Fibroblast of peridontal ligament (primary cell): ENCODE results near the gene ATF7IP2.
"Not testable (repeated sequence)": the region's sequence is repeated elsewhere in the genome, so short reads cannot be mapped to it uniquely, and the experiment has no call there.

Source experiments
- DNase-seq: peaks from one replicate; pipeline ENCODE4 v3.0.0-alpha.2; 2010; ENCODE audit errors: extremely low read depth

The ATF7IP2 gene, protein sequence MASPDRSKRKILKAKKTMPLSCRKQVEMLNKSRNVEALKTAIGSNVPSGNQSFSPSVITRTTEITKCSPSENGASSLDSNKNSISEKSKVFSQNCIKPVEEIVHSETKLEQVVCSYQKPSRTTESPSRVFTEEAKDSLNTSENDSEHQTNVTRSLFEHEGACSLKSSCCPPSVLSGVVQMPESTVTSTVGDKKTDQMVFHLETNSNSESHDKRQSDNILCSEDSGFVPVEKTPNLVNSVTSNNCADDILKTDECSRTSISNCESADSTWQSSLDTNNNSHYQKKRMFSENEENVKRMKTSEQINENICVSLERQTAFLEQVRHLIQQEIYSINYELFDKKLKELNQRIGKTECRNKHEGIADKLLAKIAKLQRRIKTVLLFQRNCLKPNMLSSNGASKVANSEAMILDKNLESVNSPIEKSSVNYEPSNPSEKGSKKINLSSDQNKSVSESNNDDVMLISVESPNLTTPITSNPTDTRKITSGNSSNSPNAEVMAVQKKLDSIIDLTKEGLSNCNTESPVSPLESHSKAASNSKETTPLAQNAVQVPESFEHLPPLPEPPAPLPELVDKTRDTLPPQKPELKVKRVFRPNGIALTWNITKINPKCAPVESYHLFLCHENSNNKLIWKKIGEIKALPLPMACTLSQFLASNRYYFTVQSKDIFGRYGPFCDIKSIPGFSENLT

DNA sequence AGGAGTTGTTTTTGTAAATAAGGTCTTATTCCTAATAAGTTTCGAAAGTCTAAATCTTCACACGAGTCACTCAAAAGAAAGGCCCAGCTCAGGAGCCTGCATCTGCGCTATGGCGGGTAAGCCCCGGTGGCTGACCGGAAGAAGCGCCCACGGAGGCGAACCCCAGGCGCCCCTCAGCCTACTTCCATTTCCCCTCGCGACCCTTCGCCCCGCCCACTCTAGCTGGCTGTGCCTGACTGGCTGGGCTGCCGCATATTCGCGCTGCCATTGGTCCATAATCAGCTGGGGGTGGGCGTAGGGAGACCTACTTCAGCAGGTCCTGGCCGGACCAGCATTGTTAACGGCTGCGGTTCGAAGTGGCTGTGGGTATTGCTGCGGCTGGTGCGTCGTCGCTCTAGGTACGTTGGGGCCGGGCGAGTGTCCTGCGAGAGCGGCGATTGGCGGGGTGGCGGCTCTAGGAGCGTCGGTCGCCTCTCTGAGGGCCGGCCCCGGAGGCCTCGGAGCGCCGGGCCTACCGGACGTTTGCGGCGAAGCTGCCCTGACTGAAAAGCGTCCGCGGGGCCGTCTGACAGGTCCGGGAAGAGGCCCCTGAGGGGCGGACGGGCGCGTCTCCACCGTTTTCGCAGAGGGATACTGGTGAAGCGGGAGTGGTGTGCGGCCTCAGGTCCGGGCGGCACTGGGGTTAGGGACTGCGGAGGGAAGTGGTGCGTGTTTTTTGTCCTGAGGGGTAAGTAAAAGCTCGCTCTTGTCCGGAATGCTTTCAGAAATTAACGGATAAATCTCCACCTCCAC is at the start of gene ATF7IP2:
Gene ATF7IP2 (plus strand): TSS at position 337 of the 792 bp plus-strand sequence. CDS start 44,560 bp downstream, outside the sequence.
- peak; percentile 83 for DNase-seq

GRCh38 chr16:10338426-10338825 is 47.4 kb upstream of the ATF7IP2 start:
- no peak for DNase-seq

DNA sequence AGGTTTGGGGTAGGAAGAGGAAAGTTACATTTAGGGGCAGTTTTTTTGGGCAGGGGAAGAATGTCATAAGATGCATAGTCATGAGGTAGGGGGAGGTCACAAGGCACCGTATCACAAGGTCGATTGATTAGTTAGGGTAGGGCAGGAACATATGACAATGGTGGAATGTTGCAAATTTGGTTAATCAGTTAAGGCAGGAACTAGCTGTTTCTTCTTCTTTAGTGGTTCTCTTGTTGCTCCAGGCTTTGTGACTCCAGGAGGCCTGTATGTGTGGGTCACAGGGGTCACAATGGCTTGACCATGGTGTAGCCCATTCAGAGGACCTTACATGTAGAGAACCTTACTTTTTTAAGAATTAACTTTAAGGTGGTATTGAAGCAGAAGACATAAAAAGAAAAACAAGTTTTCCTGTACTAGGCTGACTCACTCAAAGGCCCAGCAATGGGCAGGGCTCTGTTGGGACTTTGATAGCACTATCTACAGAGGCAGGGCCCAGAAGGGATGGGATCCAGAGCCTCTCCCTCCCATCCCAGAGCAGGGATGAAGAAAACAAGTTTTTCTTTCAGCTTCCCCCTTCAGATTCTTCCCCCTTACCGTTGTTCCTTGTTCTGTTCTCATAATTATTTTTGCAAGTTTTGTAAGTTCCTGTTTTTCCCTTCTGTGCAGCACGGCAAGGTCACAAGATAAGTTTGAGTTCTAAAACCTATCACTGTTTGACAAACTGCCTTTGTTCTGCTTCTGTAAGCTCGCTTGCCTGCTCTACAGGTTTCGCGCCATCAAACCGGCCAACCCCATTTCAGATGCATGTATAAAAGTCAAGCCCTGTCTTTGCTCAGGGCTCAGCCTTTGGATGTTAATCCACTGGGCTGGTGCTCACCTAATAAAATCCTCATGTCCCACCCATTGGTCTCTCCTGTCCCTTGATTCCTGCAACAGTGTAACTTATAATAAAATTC is 45.8 kb upstream of the ATF7IP2 start:
- no peak for DNase-seq

GRCh38 chr16:10343124-10343760 is 42.6 kb upstream of the ATF7IP2 start:
- no peak for DNase-seq

DNA sequence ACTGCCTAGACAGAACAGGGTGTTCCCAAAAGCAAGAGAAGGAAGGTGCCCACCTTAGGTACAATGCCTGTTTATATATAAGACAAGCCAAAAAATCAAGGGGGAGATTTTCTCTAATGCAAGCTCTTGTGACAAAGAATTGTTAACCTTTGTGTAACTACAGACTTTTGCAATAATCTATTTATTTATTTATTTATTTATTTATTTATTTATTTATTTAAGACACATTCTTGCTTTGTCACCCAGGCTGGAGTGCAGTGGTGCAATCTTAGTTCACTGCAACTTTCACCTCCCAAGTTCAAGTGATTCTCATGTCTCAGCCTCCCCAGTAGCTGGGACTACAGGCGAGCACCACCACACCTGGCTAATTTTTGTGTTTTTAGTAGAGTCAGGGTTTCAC is 41.2 kb upstream of the ATF7IP2 start:
- DNase-seq: not testable (repeated sequence)

GRCh38 chr16:10345629-10346028 is 40.2 kb upstream of the ATF7IP2 start:
- no peak for DNase-seq

- DNase-seq: no peak
Measured at GRCh38 chr16:10349851-10350250, 36.0 kb upstream of the ATF7IP2 start.

DNA sequence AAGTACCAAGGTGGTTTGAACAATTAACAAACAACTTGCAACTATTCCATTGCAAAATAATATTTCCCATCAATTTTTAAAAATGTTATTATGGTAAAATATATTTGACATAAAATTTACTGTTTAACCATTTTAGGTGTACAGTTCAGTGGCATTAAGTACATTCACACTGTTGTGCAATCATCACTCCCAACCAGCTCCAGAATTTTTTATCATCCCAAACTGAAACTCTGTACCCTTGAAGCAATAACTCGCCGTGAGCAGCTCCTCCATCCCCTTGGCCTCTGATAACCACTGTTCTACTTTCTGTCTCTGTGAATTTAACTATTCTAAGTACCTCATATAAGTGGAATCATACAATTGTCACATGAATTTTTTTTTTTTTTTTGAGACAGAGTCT is 33.6 kb upstream of the ATF7IP2 start:
- DNase-seq: no peak

DNA sequence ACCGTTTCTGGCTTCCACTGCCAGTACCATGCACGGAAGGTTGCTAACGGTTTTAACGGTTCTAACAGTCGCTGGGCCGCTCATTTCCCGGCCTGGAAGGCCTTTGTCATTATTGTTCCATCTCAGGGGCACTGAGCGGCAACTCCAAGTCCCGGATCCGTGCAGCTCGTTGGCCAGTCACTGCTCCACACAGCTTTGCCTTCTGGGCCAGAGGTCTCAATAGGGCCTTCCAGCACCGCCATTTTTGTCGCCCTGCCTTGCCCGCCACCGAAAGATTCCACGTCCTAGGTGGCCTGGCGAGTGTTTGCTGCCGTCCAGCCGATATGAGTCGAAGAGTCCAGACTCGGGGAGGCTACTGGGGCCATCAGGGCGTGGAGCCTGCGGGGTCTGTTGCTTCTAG is 30.3 kb upstream of the ATF7IP2 start:
- DNase-seq: no peak

DNA sequence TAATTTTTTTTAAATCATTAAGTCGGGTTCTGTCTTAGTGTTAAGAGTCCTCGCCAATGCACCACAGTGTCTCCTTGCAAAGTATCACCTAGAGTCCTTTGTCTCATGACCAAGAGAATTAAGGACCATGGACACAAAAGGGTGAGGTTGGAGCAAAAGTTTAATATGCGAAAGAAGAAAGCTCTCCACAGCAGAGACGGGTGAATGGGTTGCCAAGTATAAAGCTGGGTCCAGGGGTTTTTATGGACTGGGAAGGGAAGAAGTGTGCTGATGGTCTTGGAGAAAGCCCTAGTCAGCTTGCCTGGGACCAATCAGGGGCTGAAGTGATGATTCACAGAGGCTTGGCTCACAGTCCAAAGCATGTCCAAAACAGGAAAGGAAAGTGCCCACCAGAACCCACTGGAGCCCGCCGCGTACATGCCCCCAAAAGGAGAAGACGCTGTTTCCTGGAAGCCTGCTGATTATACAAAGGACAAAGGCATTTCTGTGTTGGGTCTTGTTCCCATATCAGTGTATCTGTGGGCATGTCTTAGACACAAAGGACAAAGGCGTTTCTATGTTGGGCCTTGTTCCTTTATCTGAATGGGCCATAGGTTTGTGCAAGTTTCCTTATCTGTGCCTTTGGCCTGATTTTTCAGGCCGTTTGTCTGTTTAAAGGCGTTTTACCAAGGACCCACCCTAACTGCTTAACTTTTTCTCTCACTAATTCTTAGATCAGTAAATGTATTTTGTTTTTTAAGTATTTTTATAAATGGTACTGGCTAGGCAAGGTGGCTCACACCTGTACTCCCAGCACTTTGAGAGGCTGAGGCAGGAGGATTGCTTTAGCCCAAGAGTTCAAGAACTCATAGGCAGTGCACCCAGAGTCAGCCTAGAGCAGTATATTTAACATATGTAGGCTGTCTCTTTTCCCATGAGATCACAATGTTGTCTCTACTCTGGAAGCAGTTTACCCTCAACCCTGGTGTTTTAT is 28.7 kb upstream of the ATF7IP2 start:
- no peak for DNase-seq

DNA sequence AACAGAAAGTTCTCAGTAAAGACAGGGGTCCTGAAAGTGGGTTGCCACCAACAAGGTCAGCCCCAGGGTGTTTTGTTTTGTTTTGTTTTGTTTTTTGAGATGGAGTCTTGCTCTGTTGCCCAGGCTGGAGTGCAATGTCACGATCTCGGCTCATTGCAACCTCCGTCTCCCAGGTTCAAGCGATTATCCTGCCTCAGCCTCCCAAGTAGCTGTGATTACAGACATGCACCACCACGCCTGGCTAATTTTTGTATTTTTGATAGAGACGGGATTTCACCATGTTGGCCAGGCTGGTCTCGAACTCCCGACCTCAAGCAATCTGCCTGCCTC is 24.1 kb upstream of the ATF7IP2 start:
- not testable (repeated sequence) for DNase-seq

DNA sequence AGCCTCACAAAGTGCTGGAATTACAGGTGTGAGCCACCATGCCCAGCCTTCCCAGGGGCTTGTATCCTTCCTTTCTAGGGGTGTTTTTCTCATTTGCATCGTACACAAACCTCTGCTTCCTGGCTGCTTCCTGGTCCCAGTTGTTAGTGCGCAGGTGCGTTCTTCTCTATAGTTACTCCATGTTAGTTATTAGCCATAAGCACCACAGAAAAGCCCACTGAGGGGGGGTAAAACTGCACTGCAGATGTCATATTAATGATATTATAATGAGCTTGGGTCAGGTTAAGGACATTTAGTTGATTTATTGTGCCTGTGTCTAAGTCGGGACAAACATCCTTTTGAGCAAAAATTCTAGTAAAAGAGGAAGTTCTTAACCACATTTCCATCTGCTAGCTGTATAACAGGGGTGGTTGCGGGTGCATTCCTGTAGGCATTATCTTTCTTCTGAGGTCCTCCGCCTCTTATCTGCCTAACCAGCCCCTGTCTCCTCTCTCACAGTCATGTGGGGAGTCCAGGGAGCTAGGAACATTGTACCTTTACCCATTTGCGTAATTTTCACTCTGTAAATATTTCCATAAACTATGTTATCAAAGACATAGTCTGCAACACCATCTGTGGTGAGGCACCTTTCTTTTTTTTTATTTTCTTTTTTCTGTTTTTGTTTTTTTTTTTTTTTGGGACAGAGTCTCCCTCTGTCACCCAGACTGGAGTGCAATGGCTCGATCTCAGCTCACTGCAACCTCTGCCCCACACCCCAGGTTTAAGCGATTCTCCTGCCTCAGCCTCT is 23.6 kb upstream of the ATF7IP2 start:
- no peak for DNase-seq

- DNase-seq: not testable (repeated sequence)
Measured at GRCh38 chr16:10362864-10363197, 23.0 kb upstream of the ATF7IP2 start.

DNA sequence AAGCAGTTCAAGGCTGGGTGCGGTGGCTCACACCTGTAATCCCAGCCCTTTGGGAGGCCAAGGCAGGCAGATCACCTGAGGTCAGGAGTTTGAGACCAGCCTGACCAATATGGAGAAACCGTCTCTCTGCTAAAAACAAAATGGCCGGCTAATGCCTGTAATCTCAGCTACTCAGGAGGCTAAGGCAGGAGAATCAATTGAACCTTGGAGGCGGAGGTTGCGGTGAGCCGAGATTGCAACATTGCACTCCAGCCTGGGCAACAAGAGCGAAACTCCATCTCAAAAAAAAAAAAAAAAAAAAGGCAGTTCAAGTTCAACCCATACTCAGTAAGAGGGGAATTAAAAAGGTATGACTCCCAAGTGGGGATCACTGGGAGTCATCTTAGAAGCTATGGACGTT is 19.2 kb upstream of the ATF7IP2 start:
- DNase-seq: not testable (repeated sequence)

DNA sequence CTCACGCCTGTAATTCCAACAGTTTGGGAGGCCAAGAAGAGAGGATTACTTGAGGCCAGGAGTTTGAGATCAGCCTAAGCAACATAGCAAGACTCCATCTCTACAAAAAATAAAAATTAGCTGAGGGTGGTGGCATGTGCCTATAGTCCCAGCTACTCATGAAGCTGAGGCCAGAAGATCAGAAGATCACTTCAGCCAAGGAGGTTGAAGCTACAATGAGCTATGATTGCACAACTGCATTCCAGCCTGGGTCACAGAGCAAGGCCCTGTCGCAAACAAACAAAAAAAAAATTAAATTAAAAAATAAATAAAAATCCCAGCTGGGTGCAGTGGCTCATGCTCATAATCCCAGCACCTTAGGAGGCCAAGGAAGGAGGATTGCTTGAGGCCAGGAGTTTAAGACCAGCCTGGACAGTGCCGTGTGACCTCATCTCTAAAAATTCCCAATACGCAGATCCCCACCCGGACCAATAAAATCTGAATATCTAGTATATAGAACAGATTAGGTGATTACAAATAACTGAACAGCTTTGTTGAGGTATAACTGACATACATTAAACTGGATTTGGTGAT is 18.2 kb upstream of the ATF7IP2 start:
- DNase-seq: no peak

DNA sequence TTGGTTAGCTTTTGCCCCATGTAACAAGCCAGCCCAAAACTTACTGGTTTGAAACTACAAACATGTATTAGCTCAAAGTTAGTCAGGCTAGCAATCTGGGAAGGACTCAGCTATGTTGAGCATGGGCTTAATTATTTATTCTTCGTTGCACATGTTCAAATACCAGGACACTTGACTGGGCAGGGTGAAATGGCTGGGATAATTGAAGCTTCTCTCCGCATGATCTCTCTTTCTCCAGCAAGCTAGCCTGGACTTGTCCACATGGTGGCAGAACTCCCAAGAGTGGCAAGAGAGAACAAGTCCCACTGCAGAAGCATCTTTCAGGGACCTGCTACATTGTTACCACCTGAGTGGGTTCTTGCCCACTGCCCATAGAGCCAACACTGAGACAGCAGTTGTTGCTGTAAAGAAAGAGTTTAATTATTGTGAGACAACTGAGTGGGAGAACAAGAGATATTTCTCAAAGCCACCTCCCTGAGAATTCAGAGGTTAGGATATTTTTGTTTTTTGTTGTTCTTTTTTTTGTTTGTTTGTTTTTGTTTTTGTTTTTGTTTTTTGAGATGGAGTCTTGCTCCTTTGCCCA is 16.8 kb upstream of the ATF7IP2 start:
- no peak for DNase-seq

GRCh38 chr16:10370096-10370726 is 15.7 kb upstream of the ATF7IP2 start:
- no peak for DNase-seq

DNA sequence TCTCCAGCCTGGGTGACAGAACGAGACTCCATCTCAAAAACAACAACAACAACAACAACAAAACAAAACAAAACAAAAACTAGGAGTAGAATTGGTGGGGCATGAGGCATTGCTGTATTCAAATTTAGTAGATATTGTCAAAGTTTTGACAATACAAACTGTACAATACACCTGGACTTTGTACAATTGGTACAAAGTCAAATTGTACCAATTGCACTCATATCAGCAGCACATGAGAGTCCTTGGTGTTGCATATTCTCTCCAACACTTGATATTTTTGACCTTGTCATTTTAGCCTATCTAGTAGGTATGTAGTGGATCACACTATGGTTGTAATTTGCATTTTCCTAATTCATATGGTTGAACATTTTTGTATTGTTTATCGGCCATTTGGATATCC is 14.3 kb upstream of the ATF7IP2 start:
- DNase-seq: no peak
